ENCODE measurements around the gene RHO.

Gene RHO

DNA sequence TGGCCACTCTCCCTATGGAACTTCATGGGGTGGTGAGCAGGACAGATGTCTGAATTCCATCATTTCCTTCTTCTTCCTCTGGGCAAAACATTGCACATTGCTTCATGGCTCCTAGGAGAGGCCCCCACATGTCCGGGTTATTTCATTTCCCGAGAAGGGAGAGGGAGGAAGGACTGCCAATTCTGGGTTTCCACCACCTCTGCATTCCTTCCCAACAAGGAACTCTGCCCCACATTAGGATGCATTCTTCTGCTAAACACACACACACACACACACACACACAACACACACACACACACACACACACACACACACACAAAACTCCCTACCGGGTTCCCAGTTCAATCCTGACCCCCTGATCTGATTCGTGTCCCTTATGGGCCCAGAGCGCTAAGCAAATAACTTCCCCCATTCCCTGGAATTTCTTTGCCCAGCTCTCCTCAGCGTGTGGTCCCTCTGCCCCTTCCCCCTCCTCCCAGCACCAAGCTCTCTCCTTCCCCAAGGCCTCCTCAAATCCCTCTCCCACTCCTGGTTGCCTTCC is 1.9 kb downstream of the RHO start:
- no peak for TF ChIP-seq ZFP3 (tag by site-specific recombination; IDR thresholded peaks at IDR 0.05; ENCODE audit: low read depth)
- no peak for TF ChIP-seq ZNF23 (tag by site-specific recombination; IDR thresholded peaks at IDR 0.05; ENCODE audit: borderline replicate concordance)
- peak; percentile 60 for TF ChIP-seq GLIS1 (tag by site-specific recombination; IDR thresholded peaks at IDR 0.05)
- peak; percentile 42 for TF ChIP-seq ZIC2 (tag by site-specific recombination; IDR thresholded peaks at IDR 0.05)
- TF ChIP-seq, protein P1, sequence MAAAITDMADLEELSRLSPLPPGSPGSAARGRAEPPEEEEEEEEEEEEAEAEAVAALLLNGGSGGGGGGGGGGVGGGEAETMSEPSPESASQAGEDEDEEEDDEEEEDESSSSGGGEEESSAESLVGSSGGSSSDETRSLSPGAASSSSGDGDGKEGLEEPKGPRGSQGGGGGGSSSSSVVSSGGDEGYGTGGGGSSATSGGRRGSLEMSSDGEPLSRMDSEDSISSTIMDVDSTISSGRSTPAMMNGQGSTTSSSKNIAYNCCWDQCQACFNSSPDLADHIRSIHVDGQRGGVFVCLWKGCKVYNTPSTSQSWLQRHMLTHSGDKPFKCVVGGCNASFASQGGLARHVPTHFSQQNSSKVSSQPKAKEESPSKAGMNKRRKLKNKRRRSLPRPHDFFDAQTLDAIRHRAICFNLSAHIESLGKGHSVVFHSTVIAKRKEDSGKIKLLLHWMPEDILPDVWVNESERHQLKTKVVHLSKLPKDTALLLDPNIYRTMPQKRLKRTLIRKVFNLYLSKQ (tag by site-specific recombination; IDR thresholded peaks at IDR 0.05; ENCODE audit: borderline replicate concordance) = no peak
- peak; percentile 83 for TF ChIP-seq ZSCAN4 (tag by site-specific recombination; IDR thresholded peaks at IDR 0.05)
- TF ChIP-seq PRDM10 (tag by site-specific recombination; IDR thresholded peaks at IDR 0.05) = peak; percentile 94
- TF ChIP-seq, protein P2, sequence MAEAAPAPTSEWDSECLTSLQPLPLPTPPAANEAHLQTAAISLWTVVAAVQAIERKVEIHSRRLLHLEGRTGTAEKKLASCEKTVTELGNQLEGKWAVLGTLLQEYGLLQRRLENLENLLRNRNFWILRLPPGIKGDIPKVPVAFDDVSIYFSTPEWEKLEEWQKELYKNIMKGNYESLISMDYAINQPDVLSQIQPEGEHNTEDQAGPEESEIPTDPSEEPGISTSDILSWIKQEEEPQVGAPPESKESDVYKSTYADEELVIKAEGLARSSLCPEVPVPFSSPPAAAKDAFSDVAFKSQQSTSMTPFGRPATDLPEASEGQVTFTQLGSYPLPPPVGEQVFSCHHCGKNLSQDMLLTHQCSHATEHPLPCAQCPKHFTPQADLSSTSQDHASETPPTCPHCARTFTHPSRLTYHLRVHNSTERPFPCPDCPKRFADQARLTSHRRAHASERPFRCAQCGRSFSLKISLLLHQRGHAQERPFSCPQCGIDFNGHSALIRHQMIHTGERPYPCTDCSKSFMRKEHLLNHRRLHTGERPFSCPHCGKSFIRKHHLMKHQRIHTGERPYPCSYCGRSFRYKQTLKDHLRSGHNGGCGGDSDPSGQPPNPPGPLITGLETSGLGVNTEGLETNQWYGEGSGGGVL (tag by site-specific recombination; IDR thresholded peaks at IDR 0.05) = 0 out of 2 replicates have a peak, but pooled peaks have one; percentile 29
- CTCF ChIA-PET = interaction anchor here (0.6 kb wide), 1 partner anchor 282 kb away, joined by 3 read pairs; no protein-coding TSS in a partner anchor
- POLR2A ChIA-PET = no interaction called here
- H3K4me3 ChIP-seq (ENCODE audit: low read depth, low read length) = no peak overlapping the region
- H3K9me3 ChIP-seq (ENCODE audit: control insufficient read depth, insufficient read depth, low read depth, low read length) = no peaks in the 10 kb centered on the region
- H3K27ac ChIP-seq (ENCODE audit: extremely low read depth, low read depth, low read length) = no peak overlapping the region
- no peaks in the 10 kb centered on the region for H3K36me3 ChIP-seq (ENCODE audit: control insufficient read depth in 2 of 2, insufficient read depth in 1 of 2, low read length in 2 of 2)
- no peaks in the 10 kb centered on the region for H3K4me1 ChIP-seq (ENCODE audit: control insufficient read depth, insufficient read depth, low read length)

DNA sequence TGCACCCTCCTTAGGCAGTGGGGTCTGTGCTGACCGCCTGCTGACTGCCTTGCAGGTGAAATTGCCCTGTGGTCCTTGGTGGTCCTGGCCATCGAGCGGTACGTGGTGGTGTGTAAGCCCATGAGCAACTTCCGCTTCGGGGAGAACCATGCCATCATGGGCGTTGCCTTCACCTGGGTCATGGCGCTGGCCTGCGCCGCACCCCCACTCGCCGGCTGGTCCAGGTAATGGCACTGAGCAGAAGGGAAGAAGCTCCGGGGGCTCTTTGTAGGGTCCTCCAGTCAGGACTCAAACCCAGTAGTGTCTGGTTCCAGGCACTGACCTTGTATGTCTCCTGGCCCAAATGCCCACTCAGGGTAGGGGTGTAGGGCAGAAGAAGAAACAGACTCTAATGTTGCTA is 2.4 kb downstream of the RHO start:
- no peaks in the 10 kb centered on the region for H3K9me3 ChIP-seq (ENCODE audit: control insufficient read depth, insufficient read depth, low read depth, low read length)
- H3K27ac ChIP-seq (ENCODE audit: extremely low read depth, low read depth, low read length) = no peak overlapping the region
- ChIA-PET POLR2A (no interaction called here), CTCF (interaction anchor here (0.6 kb wide), 1 partner anchor 281 kb away, joined by 3 read pairs; no protein-coding TSS in a partner anchor)
- no peaks in the 10 kb centered on the region for H3K4me1 ChIP-seq (ENCODE audit: control insufficient read depth, insufficient read depth, low read length)
- H3K4me3 ChIP-seq (ENCODE audit: low read depth, low read length) = no peak overlapping the region
- H3K36me3 ChIP-seq (ENCODE audit: control insufficient read depth in 2 of 2, insufficient read depth in 1 of 2, low read length in 2 of 2) = no peaks in the 10 kb centered on the region
- TF ChIP-seq IKZF3 (tag by site-specific recombination; IDR thresholded peaks at IDR 0.05) = no peak
- TF ChIP-seq ZNF449 (tag by site-specific recombination; IDR thresholded peaks at IDR 0.05) = no peak
- no peak for TF ChIP-seq ZNF157 (tag by site-specific recombination; IDR thresholded peaks at IDR 0.05)
- TF ChIP-seq YY2 (tag by site-specific recombination; IDR thresholded peaks at IDR 0.05) = no peak
- no peak for TF ChIP-seq ZNF2 (tag by site-specific recombination; IDR thresholded peaks at IDR 0.05)
- TF ChIP-seq ZNF76 (tag by site-specific recombination; IDR thresholded peaks at IDR 0.05; ENCODE audit: borderline replicate concordance, low read depth) = no peak
- no peak for TF ChIP-seq OVOL3 (tag by site-specific recombination; IDR thresholded peaks at IDR 0.05)
- no peak for TF ChIP-seq ZBTB17 (tag by site-specific recombination; IDR thresholded peaks at IDR 0.05)
- no peak for TF ChIP-seq ZNF366 (tag by site-specific recombination; conservative IDR thresholded peaks at IDR 0.05)
- TF ChIP-seq ZNF654 (tag by site-specific recombination; IDR thresholded peaks at IDR 0.05; ENCODE audit: low read depth) = no peak

Data from HEK293 (cell line).